BLaER1 treated with 17β-estradiol and CSF1 and Interleukin-3, amounts not matched to agents 10 nM and 100 nM (cell line): ENCODE measurements around the gene REEP2.
A peak's percentile ranks its signal among the peaks of the same experiment; 100 is the strongest.

Source experiments
- H3K27ac ChIP-seq, 11 experiments: shearing (Covaris generic); formaldehyde crosslinking; 2 replicates each; pipeline ENCODE4 v1.8.1; 2022
- H3K27me3 ChIP-seq, 11 experiments: shearing (Covaris generic); formaldehyde crosslinking; 2 replicates each; pipeline ENCODE4 v1.8.1; 2022
- H3K36me3 ChIP-seq, 11 experiments: shearing (Covaris generic); formaldehyde crosslinking; 2 replicates each; pipeline ENCODE4 v1.8.1; 2022
- H3K4me1 ChIP-seq, 10 experiments: shearing (Covaris generic); formaldehyde crosslinking; 2 replicates each; pipeline ENCODE4 v1.8.1; 2022
- H3K4me2 ChIP-seq, 11 experiments: shearing (Covaris generic); formaldehyde crosslinking; 2 replicates each; pipeline ENCODE4 v1.8.1; 2022
- H3K4me3 ChIP-seq, 10 experiments: shearing (Covaris generic); formaldehyde crosslinking; 2 replicates each; pipeline ENCODE4 v1.8.1; 2022
- H3K9ac ChIP-seq, 11 experiments: shearing (Covaris generic); formaldehyde crosslinking; 2 replicates each; pipeline ENCODE4 v1.8.1; 2022
- H3K9me3 ChIP-seq, 11 experiments: shearing (Covaris generic); formaldehyde crosslinking; replicated peaks in 1 of 11; 2 replicates each; pipeline ENCODE4 v1.8.1; 2022
- H4K20me1 ChIP-seq, 11 experiments: shearing (Covaris generic); formaldehyde crosslinking; 2 replicates each; pipeline ENCODE4 v1.8.1; 2022
- Cebpa-rat ChIP-seq, 11 experiments: shearing (Covaris generic); IDR thresholded peaks; 2 replicates each; pipeline ENCODE4 v1.8.1; 2022

REEP2 gene

GRCh38 chr5:138435943-138436342 lies 2.9 kb upstream of the REEP2 start:
- peaks cover 5 to 49% (median 14%) of the 10 kb centered on the region in 11 experiments; a peak in 16 of 22 replicates for H4K20me1 ChIP-seq
- no peak overlapping the region for H3K4me2 ChIP-seq
- H3K36me3 ChIP-seq = peaks cover 56 to 68% (median 64%) of the 10 kb centered on the region in 11 experiments
- peaks cover 0 to 20% (median 0%) of the 10 kb centered on the region in 11 experiments; a peak in 4 of 22 replicates for H3K27me3 ChIP-seq
- H3K27ac ChIP-seq = no peak overlapping the region
- no peaks in the 10 kb centered on the region for H3K9me3 ChIP-seq
- H3K9ac ChIP-seq = no peak overlapping the region
- H3K4me3 ChIP-seq = no peak overlapping the region
- no peak for TF ChIP-seq Cebpa-rat (IDR thresholded peaks at IDR 0.05)
- H3K4me1 ChIP-seq = peaks cover 19 to 27% (median 25%) of the 10 kb centered on the region in 10 experiments

GRCh38 chr5:138438003-138438723 lies 694 bp upstream of the REEP2 start:
- Histone ChIP-seq H3K36me3 (peaks cover 34 to 45% (median 42%) of the 10 kb centered on the region in 11 experiments), H3K27ac (peak overlapping the region in 4 of 11 experiments; percentile 4 to 37 (median 24); a peak in 3 of 22 replicates), H3K4me1 (peaks cover 19 to 27% (median 25%) of the 10 kb centered on the region in 10 experiments), H3K9me3 (no peaks in the 10 kb centered on the region), H3K4me3 (peak overlapping the region; percentile 56 to 70 (median 62)), H4K20me1 (peaks cover 5 to 49% (median 14%) of the 10 kb centered on the region in 11 experiments; a peak in 16 of 22 replicates), H3K27me3 (peaks cover 0 to 20% (median 0%) of the 10 kb centered on the region in 11 experiments; a peak in 4 of 22 replicates), H3K9ac (peak overlapping the region; percentile 53 to 78 (median 70)), H3K4me2 (peak overlapping the region; percentile 89 to 99 (median 96))
- no peak for TF ChIP-seq Cebpa-rat (IDR thresholded peaks at IDR 0.05)

- H4K20me1 ChIP-seq = peaks cover 5 to 48% (median 14%) of the 10 kb centered on the region in 11 experiments; a peak in 16 of 22 replicates
- peaks cover 21 to 31% (median 27%) of the 10 kb centered on the region in 11 experiments for H3K36me3 ChIP-seq
- H3K4me2 ChIP-seq = peak overlapping the region; percentile 89 to 99 (median 96)
- H3K4me1 ChIP-seq = peaks cover 19 to 27% (median 25%) of the 10 kb centered on the region in 10 experiments
- TF ChIP-seq Cebpa-rat (IDR thresholded peaks at IDR 0.05) = no peak
- peaks cover 0 to 20% (median 0%) of the 10 kb centered on the region in 11 experiments; a peak in 4 of 22 replicates for H3K27me3 ChIP-seq
- peak overlapping the region; percentile 56 to 70 (median 62) for H3K4me3 ChIP-seq
- no peaks in the 10 kb centered on the region for H3K9me3 ChIP-seq
- peak overlapping the region in 7 of 11 experiments; percentile 7 to 51 (median 26); a peak in 5 of 22 replicates for H3K27ac ChIP-seq
- H3K9ac ChIP-seq = peak overlapping the region; percentile 53 to 78 (median 70)
Observed at GRCh38 chr5:138439477-138440158, 761 bp downstream of the REEP2 start.

- peaks cover 22 to 27% (median 25%) of the 10 kb centered on the region in 10 experiments for H3K4me1 ChIP-seq
- peaks cover 13 to 23% (median 19%) of the 10 kb centered on the region in 11 experiments for H3K36me3 ChIP-seq
- no peak for TF ChIP-seq Cebpa-rat (IDR thresholded peaks at IDR 0.05)
- no peaks in the 10 kb centered on the region for H3K9me3 ChIP-seq
- H3K27me3 ChIP-seq = peaks cover 0 to 20% (median 0%) of the 10 kb centered on the region in 11 experiments; a peak in 4 of 22 replicates
- no peak overlapping the region for H3K27ac ChIP-seq
- peak overlapping the region; percentile 89 to 99 (median 96); a peak in 20 of 22 replicates for H3K4me2 ChIP-seq
- peaks cover 5 to 44% (median 14%) of the 10 kb centered on the region in 11 experiments; a peak in 16 of 22 replicates for H4K20me1 ChIP-seq
- H3K9ac ChIP-seq = peak overlapping the region in 4 of 11 experiments; percentile 29 to 78 (median 72); a peak in 2 of 22 replicates
- H3K4me3 ChIP-seq = no peak overlapping the region
Observed at GRCh38 chr5:138440159-138441073, 1.6 kb downstream of the REEP2 start.

GRCh38 chr5:138441221-138441620 lies 2.4 kb downstream of the REEP2 start:
- no peak overlapping the region for H3K4me2 ChIP-seq
- peaks cover 5 to 15% (median 11%) of the 10 kb centered on the region in 11 experiments; a peak in 21 of 22 replicates for H3K36me3 ChIP-seq
- H3K4me1 ChIP-seq = peaks cover 22 to 31% (median 26%) of the 10 kb centered on the region in 10 experiments
- TF ChIP-seq Cebpa-rat (IDR thresholded peaks at IDR 0.05) = no peak
- H4K20me1 ChIP-seq = peaks cover 5 to 38% (median 14%) of the 10 kb centered on the region in 11 experiments; a peak in 16 of 22 replicates
- H3K27ac ChIP-seq = no peak overlapping the region
- H3K9ac ChIP-seq = no peak overlapping the region
- H3K27me3 ChIP-seq = peaks cover 0 to 20% (median 0%) of the 10 kb centered on the region in 11 experiments; a peak in 4 of 22 replicates
- H3K4me3 ChIP-seq = no peak overlapping the region
- H3K9me3 ChIP-seq = no peaks in the 10 kb centered on the region

GRCh38 chr5:138444078-138444773 lies 5.4 kb downstream of the REEP2 start:
- peaks cover 0 to 15% (median 0%) of the 10 kb centered on the region in 11 experiments; a peak in 7 of 22 replicates for H4K20me1 ChIP-seq
- H3K9ac ChIP-seq = no peak overlapping the region
- H3K4me1 ChIP-seq = peaks cover 10 to 21% (median 11%) of the 10 kb centered on the region in 10 experiments
- H3K27me3 ChIP-seq = peaks cover 0 to 10% (median 0%) of the 10 kb centered on the region in 11 experiments; a peak in 4 of 22 replicates
- no peak for TF ChIP-seq Cebpa-rat (IDR thresholded peaks at IDR 0.05)
- no peak overlapping the region for H3K4me3 ChIP-seq
- H3K36me3 ChIP-seq = no peaks in the 10 kb centered on the region
- no peak overlapping the region for H3K4me2 ChIP-seq
- H3K27ac ChIP-seq = no peak overlapping the region
- H3K9me3 ChIP-seq = no peaks in the 10 kb centered on the region

GRCh38 chr5:138444774-138445546 lies 6.1 kb downstream of the REEP2 start:
- Histone ChIP-seq H4K20me1 (peaks cover 0 to 8% (median 0%) of the 10 kb centered on the region in 11 experiments; a peak in 6 of 22 replicates), H3K27ac (no peak overlapping the region), H3K9ac (no peak overlapping the region), H3K9me3 (no peaks in the 10 kb centered on the region), H3K36me3 (no peaks in the 10 kb centered on the region), H3K4me3 (no peak overlapping the region), H3K4me2 (0 out of 22 replicates have a peak overlapping the region, but pooled peaks of 1 of the 11 experiments have one; percentile 60), H3K27me3 (peaks cover 0 to 3% (median 0%) of the 10 kb centered on the region in 11 experiments; a peak in 4 of 22 replicates), H3K4me1 (peaks cover 2 to 14% (median 7%) of the 10 kb centered on the region in 10 experiments)
- TF ChIP-seq Cebpa-rat (IDR thresholded peaks at IDR 0.05) = no peak
